ENCODE results near the gene TSACC.

DNA sequence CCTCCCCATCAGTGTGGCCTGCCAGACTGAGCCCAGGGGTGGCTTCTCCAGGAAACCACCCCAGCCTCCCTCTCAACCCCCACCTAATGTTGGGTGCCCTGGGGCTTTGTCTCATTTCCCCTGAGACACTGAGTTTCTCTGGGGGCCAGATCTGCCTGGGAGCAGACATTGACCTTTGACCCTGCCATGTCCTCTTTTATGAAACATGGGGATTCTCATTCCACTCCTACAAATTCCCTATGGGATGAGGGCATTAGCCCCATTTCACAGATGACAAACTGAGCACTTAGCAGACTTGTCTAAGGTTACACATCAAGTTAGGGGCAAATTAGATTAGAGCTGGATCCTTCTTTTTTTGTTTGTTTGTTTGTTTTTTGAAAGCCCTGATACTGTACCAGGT lies 54.8 kb downstream of the TSACC start:
- TF ChIP-seq POLR2A (IDR thresholded peaks at IDR 0.05; ENCODE audit: low read depth): no peak
- TF ChIP-seq, protein P1, sequence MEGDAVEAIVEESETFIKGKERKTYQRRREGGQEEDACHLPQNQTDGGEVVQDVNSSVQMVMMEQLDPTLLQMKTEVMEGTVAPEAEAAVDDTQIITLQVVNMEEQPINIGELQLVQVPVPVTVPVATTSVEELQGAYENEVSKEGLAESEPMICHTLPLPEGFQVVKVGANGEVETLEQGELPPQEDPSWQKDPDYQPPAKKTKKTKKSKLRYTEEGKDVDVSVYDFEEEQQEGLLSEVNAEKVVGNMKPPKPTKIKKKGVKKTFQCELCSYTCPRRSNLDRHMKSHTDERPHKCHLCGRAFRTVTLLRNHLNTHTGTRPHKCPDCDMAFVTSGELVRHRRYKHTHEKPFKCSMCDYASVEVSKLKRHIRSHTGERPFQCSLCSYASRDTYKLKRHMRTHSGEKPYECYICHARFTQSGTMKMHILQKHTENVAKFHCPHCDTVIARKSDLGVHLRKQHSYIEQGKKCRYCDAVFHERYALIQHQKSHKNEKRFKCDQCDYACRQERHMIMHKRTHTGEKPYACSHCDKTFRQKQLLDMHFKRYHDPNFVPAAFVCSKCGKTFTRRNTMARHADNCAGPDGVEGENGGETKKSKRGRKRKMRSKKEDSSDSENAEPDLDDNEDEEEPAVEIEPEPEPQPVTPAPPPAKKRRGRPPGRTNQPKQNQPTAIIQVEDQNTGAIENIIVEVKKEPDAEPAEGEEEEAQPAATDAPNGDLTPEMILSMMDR (IDR thresholded peaks at IDR 0.05): no peak
- TF ChIP-seq EP300 (IDR thresholded peaks at IDR 0.05): no peak

Measured in esophagus muscularis mucosa (tissue), 4 donors.